Measurements from ENCODE around the gene FLCN.

The FLCN gene

DNA sequence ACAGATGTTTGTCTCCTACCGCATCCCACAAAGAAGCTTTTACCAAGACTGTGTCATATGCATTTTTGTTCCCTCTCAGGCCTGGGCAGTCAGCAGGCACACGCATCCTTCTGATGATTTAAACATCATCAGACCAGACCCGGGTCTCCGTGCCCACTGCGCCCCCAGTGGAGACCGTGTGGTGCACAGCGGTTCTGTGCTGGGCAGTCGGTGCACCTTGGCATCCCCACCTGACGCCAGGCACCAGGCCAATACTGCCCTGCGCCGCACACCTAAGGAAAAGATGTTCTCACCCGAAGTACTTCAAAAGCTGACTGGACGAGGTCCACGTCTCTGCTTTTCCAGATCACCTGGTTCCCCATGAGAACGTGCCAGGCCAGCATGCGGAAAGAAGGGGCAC lies 20.2 kb downstream of the FLCN start:
- Histone ChIP-seq H2BK120ac (ENCODE audit: low read depth, low read length) (no peak overlapping the region), H3K4me1 (ENCODE audit: control insufficient read depth, insufficient read depth, low read depth, low read length) (peaks cover 2% of the 10 kb centered on the region), H2BK5ac (ENCODE audit: low read depth, low read length, poor library complexity, severe bottlenecking) (no peak overlapping the region), H3K4me2 (ENCODE audit: low read length, poor library complexity, severe bottlenecking) (no peak overlapping the region), H3K4me3 (ENCODE audit: insufficient read depth in 1 of 2, low read depth in 1 of 2, low read length in 2 of 2) (no peak overlapping the region), H3K14ac (ENCODE audit: low read length in 2 of 2) (no peak overlapping the region), H4K91ac (ENCODE audit: low read length) (no peak overlapping the region), H2AFZ (ENCODE audit: low read depth, low read length) (no peak overlapping the region), H3K23ac (ENCODE audit: low read length in 2 of 2) (no peak overlapping the region), H3K27ac (ENCODE audit: low read length, poor library complexity, severe bottlenecking) (no peak overlapping the region), H3K18ac (ENCODE audit: low read depth in 1 of 2, low read length in 2 of 2) (no peak overlapping the region), H3K9ac (ENCODE audit: low read length) (no peak overlapping the region), H3K36me3 (ENCODE audit: control insufficient read depth in 1 of 2, insufficient read depth in 2 of 2, low read depth in 1 of 2, low read length in 2 of 2) (peaks cover 84 to 93% of the 10 kb centered on the region in 2 experiments), H4K8ac (ENCODE audit: low read length) (no peak overlapping the region), H3K79me1 (replicated peaks; ENCODE audit: low read length, poor library complexity, severe bottlenecking) (peaks cover 50% of the 10 kb centered on the region), H2AK5ac (ENCODE audit: low read length, severe bottlenecking) (no peak overlapping the region), H3K27me3 (ENCODE audit: control insufficient read depth in 1 of 2, insufficient read depth in 1 of 2, low read length in 2 of 2) (no peaks in the 10 kb centered on the region), H3K4ac (ENCODE audit: low read depth in 1 of 2, low read length in 2 of 2) (no peak overlapping the region), H2BK15ac (ENCODE audit: low read depth, poor library complexity, severe bottlenecking) (no peak overlapping the region), H3K9me3 (ENCODE audit: control insufficient read depth, low read length) (no peaks in the 10 kb centered on the region), H2BK12ac (ENCODE audit: low read length in 2 of 2) (no peak overlapping the region)
- 95% methylated on average over 16 of the region's 16 CpGs for whole genome bisulfite sequencing
- no peak for DNase-seq

DNA sequence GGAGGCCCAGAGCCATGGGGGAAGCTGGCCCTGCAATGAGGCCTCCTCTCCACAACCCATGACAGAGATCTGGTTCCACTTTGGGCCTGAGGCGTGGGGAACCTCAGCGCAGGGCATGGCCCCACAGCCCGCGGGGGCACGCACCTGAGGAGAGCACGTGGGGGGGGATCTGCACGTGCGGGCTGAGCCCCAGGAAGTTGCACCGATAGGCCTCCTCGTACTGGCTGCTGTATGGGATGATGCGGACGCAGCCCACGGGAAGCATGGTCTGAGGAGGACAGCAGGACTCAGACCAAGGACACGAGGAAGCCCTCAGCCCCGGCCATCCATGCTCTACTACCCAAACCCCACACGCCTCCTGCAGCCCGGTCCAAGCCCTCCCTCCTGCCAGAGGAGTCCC lies 20.7 kb downstream of the FLCN start:
- H3K79me1 ChIP-seq (replicated peaks; ENCODE audit: low read length, poor library complexity, severe bottlenecking) = peaks cover 49% of the 10 kb centered on the region
- no peak overlapping the region for H4K91ac ChIP-seq (ENCODE audit: low read length)
- H3K18ac ChIP-seq (ENCODE audit: low read depth in 1 of 2, low read length in 2 of 2) = no peak overlapping the region
- H3K4me2 ChIP-seq (ENCODE audit: low read length, poor library complexity, severe bottlenecking) = no peak overlapping the region
- no peak overlapping the region for H3K4me3 ChIP-seq (ENCODE audit: insufficient read depth in 1 of 2, low read depth in 1 of 2, low read length in 2 of 2)
- no peak overlapping the region for H4K8ac ChIP-seq (ENCODE audit: low read length)
- H3K4me1 ChIP-seq (ENCODE audit: control insufficient read depth, insufficient read depth, low read depth, low read length) = peaks cover 2% of the 10 kb centered on the region
- H2AFZ ChIP-seq (ENCODE audit: low read depth, low read length) = no peak overlapping the region
- H2BK5ac ChIP-seq (ENCODE audit: low read depth, low read length, poor library complexity, severe bottlenecking) = no peak overlapping the region
- H2BK120ac ChIP-seq (ENCODE audit: low read depth, low read length) = no peak overlapping the region
- 97% methylated on average over 13 of the region's 17 CpGs for WGBS
- H3K4ac ChIP-seq (ENCODE audit: low read depth in 1 of 2, low read length in 2 of 2) = no peak overlapping the region
- H2BK12ac ChIP-seq (ENCODE audit: low read length in 2 of 2) = peak overlapping the region in 1 of 2 experiments; percentile 55
- H3K14ac ChIP-seq (ENCODE audit: low read length in 2 of 2) = no peak overlapping the region
- H3K23ac ChIP-seq (ENCODE audit: low read length in 2 of 2) = peak overlapping the region in 1 of 2 experiments; percentile 9
- H3K9me3 ChIP-seq (ENCODE audit: control insufficient read depth, low read length) = no peaks in the 10 kb centered on the region
- no peak for DNase-seq
- no peak overlapping the region for H3K9ac ChIP-seq (ENCODE audit: low read length)
- no peak overlapping the region for H3K27ac ChIP-seq (ENCODE audit: low read length, poor library complexity, severe bottlenecking)
- no peak overlapping the region for H2AK5ac ChIP-seq (ENCODE audit: low read length, severe bottlenecking)
- H3K27me3 ChIP-seq (ENCODE audit: control insufficient read depth in 1 of 2, insufficient read depth in 1 of 2, low read length in 2 of 2) = no peaks in the 10 kb centered on the region
- H3K36me3 ChIP-seq (ENCODE audit: control insufficient read depth in 1 of 2, insufficient read depth in 2 of 2, low read depth in 1 of 2, low read length in 2 of 2) = peaks cover 82 to 92% of the 10 kb centered on the region in 2 experiments
- no peak overlapping the region for H2BK15ac ChIP-seq (ENCODE audit: low read depth, poor library complexity, severe bottlenecking)

DNA sequence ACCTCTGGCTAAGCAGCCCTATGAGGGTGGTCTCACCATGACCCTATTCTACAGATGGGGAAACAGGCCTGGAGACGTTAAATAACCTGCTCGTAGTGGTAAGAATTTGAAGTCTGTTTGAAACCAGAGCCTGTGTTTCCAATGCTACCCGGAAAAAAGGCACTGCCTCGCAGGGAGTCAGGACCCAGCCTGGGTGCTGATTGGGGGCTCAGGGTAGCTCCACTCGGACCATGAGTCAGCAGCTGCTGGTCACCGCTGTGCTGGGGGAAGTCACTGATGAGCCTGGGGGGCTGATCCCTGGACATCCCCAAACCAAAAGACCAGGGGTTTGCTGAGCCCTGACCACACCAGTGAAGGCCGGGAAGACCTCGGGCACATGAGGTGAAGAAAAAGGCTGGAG lies 21.4 kb downstream of the FLCN start:
- H4K8ac ChIP-seq (ENCODE audit: low read length) = no peak overlapping the region
- WGBS = 97% methylated on average over 8 of the region's 8 CpGs
- no peak overlapping the region for H3K4ac ChIP-seq (ENCODE audit: low read depth in 1 of 2, low read length in 2 of 2)
- H3K27me3 ChIP-seq (ENCODE audit: control insufficient read depth in 1 of 2, insufficient read depth in 1 of 2, low read length in 2 of 2) = no peaks in the 10 kb centered on the region
- DNase-seq = no peak
- H3K36me3 ChIP-seq (ENCODE audit: control insufficient read depth in 1 of 2, insufficient read depth in 2 of 2, low read depth in 1 of 2, low read length in 2 of 2) = peaks cover 82 to 91% of the 10 kb centered on the region in 2 experiments
- H3K4me1 ChIP-seq (ENCODE audit: control insufficient read depth, insufficient read depth, low read depth, low read length) = peaks cover 4% of the 10 kb centered on the region
- H3K4me2 ChIP-seq (ENCODE audit: low read length, poor library complexity, severe bottlenecking) = no peak overlapping the region
- no peak overlapping the region for H2BK12ac ChIP-seq (ENCODE audit: low read length in 2 of 2)
- no peak overlapping the region for H3K9ac ChIP-seq (ENCODE audit: low read length)
- H2AFZ ChIP-seq (ENCODE audit: low read depth, low read length) = no peak overlapping the region
- H4K91ac ChIP-seq (ENCODE audit: low read length) = no peak overlapping the region
- H2BK120ac ChIP-seq (ENCODE audit: low read depth, low read length) = no peak overlapping the region
- no peak overlapping the region for H3K18ac ChIP-seq (ENCODE audit: low read depth in 1 of 2, low read length in 2 of 2)
- H3K14ac ChIP-seq (ENCODE audit: low read length in 2 of 2) = no peak overlapping the region
- no peak overlapping the region for H3K4me3 ChIP-seq (ENCODE audit: insufficient read depth in 1 of 2, low read depth in 1 of 2, low read length in 2 of 2)
- H3K23ac ChIP-seq (ENCODE audit: low read length in 2 of 2) = no peak overlapping the region
- no peak overlapping the region for H2AK5ac ChIP-seq (ENCODE audit: low read length, severe bottlenecking)
- no peak overlapping the region for H2BK5ac ChIP-seq (ENCODE audit: low read depth, low read length, poor library complexity, severe bottlenecking)
- no peaks in the 10 kb centered on the region for H3K9me3 ChIP-seq (ENCODE audit: control insufficient read depth, low read length)
- peaks cover 44% of the 10 kb centered on the region for H3K79me1 ChIP-seq (replicated peaks; ENCODE audit: low read length, poor library complexity, severe bottlenecking)
- H3K27ac ChIP-seq (ENCODE audit: low read length, poor library complexity, severe bottlenecking) = no peak overlapping the region
- no peak overlapping the region for H2BK15ac ChIP-seq (ENCODE audit: low read depth, poor library complexity, severe bottlenecking)

DNA sequence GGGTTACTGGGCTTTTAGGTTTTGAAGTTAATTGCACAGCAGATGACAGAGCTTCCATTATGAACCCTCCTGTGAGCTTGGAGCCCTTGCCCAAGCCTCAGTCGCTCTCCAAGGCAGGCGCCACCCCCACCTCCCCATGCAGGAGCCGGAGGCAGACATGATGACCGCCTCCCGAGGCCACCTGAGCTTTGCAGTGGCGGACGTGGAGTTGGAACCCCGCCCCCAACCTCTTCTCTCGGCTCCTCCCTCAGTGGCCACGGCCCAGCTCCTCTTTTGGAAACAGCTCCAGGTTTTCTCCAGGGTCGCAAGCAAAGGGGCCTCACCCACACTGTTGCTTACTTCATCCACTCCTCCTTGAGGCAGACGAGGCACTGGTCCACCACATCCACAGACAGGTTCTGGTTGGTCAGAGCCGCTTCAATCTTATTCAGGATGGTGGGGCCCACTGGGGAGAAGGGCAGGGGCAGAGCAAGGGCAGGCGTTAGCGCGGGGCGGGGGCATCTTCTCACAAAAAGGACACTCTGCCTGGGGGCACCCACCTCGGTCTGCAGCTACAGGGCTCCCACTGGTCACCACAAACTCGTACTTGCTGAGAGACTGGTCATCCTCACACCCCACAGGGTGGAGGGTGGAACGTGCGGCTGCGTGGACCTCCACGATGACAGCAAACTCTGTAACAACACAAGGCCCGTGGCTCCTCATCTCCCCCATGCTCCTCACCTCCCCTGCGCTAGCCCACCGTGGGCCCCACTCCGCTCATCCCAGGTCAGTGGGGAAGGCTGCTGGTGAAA lies 22.1 kb downstream of the FLCN start:
- Histone ChIP-seq H3K23ac (ENCODE audit: low read length in 2 of 2) (no peak overlapping the region), H3K14ac (ENCODE audit: low read length in 2 of 2) (no peak overlapping the region), H4K91ac (ENCODE audit: low read length) (no peak overlapping the region), H2BK12ac (ENCODE audit: low read length in 2 of 2) (no peak overlapping the region), H2BK15ac (ENCODE audit: low read depth, poor library complexity, severe bottlenecking) (no peak overlapping the region), H3K79me1 (replicated peaks; ENCODE audit: low read length, poor library complexity, severe bottlenecking) (peaks cover 39% of the 10 kb centered on the region), H3K36me3 (ENCODE audit: control insufficient read depth in 1 of 2, insufficient read depth in 2 of 2, low read depth in 1 of 2, low read length in 2 of 2) (peaks cover 79 to 85% of the 10 kb centered on the region in 2 experiments), H3K27ac (ENCODE audit: low read length, poor library complexity, severe bottlenecking) (no peak overlapping the region), H3K4me2 (ENCODE audit: low read length, poor library complexity, severe bottlenecking) (no peak overlapping the region), H3K9me3 (ENCODE audit: control insufficient read depth, low read length) (no peaks in the 10 kb centered on the region), H3K27me3 (ENCODE audit: control insufficient read depth in 1 of 2, insufficient read depth in 1 of 2, low read length in 2 of 2) (no peaks in the 10 kb centered on the region), H3K4ac (ENCODE audit: low read depth in 1 of 2, low read length in 2 of 2) (no peak overlapping the region), H2BK5ac (ENCODE audit: low read depth, low read length, poor library complexity, severe bottlenecking) (no peak overlapping the region), H2AFZ (ENCODE audit: low read depth, low read length) (no peak overlapping the region), H2BK120ac (ENCODE audit: low read depth, low read length) (no peak overlapping the region), H4K8ac (ENCODE audit: low read length) (no peak overlapping the region), H3K4me1 (ENCODE audit: control insufficient read depth, insufficient read depth, low read depth, low read length) (peaks cover 3% of the 10 kb centered on the region), H3K18ac (ENCODE audit: low read depth in 1 of 2, low read length in 2 of 2) (no peak overlapping the region), H2AK5ac (ENCODE audit: low read length, severe bottlenecking) (no peak overlapping the region), H3K9ac (ENCODE audit: low read length) (no peak overlapping the region), H3K4me3 (ENCODE audit: insufficient read depth in 1 of 2, low read depth in 1 of 2, low read length in 2 of 2) (no peak overlapping the region)
- no peak for DNase-seq
- WGBS = 96% methylated on average over 26 of the region's 27 CpGs
